Right atrium auricular region (tissue), 2 donors: ENCODE measurements around the gene QPCT. TPM values are rescaled to one million over a fixed set of nuclear protein-coding genes. Genes with fewer than 3 reads are reported as not detected.

Source experiments
- DNase-seq: peaks from one replicate; pipeline ENCODE4 v3.0.0-alpha.2; 2019; ENCODE audit warnings: low spot score
- H3K27ac ChIP-seq, 2 donors: fragments of 200-600 bp; sonication (generic); 1 replicate in 1 of 2; 2 replicates in 1 of 2; pipeline ENCODE4 v1.5.1; 2016 to 2019
- H3K27me3 ChIP-seq, 2 donors: fragments of 200-600 bp; sonication (generic); one replicate each; pipeline versions ENCODE4 v1.5.1 to v1.6.0; 2017 to 2019
- H3K36me3 ChIP-seq: fragments of 200-600 bp; sonication (generic); one replicate; pipeline ENCODE4 v1.5.1; 2016
- H3K4me1 ChIP-seq, 2 donors: fragments of 200-600 bp; sonication (generic); one replicate each; pipeline versions ENCODE4 v1.5.1 to v1.6.0; 2017 to 2019
- H3K4me3 ChIP-seq, 2 donors: fragments of 200-600 bp; sonication (generic); 1 replicate in 1 of 2; 2 replicates in 1 of 2; pipeline ENCODE4 v1.5.1; 2017 to 2019; ENCODE audit warnings: mild to moderate bottlenecking in 1 of 2, moderate library complexity in 1 of 2
- H3K9me3 ChIP-seq, 2 donors: fragments of 200-600 bp; sonication (generic); one replicate each; pipeline ENCODE4 v1.5.1; 2019
- CTCF ChIP-seq, 2 donors: fragments of 200-600 bp; sonication (generic); IDR thresholded peaks; one replicate each; pipeline ENCODE4 v1.5.1; 2019; ENCODE audit warnings: antibody characterized with exemption in 2 of 2
- total RNA-seq, 2 donors: library from RNA; depleted of rRNA; stranded (reverse); fragments of >200 nt; gene quantifications; one replicate each; pipeline ENCODE4 v1.1.0, GENCODE V29; 2016

The QPCT gene
- total RNA-seq, 2 donors from 2014 or later, result 1.1 to 10.1 TPM

GRCh38 chr2:37317746-37318145 is 26.7 kb upstream of the QPCT start:
- no peak overlapping the region for H3K4me3 ChIP-seq
- no peaks in the 10 kb centered on the region for H3K36me3 ChIP-seq
- no peak overlapping the region for H3K27ac ChIP-seq
- no peaks in the 10 kb centered on the region for H3K27me3 ChIP-seq
- DNase-seq, result no peak
- peaks cover 0 to 38% of the 10 kb centered on the region in 2 donors for H3K4me1 ChIP-seq
- no peaks in the 10 kb centered on the region for H3K9me3 ChIP-seq
- TF ChIP-seq CTCF (IDR thresholded peaks at IDR 0.05), result no peak

- Histone ChIP-seq H3K27me3 (no peaks in the 10 kb centered on the region), H3K27ac (no peak overlapping the region), H3K36me3 (no peaks in the 10 kb centered on the region), H3K4me3 (no peak overlapping the region), H3K4me1 (peaks cover 0 to 45% of the 10 kb centered on the region in 2 donors), H3K9me3 (no peaks in the 10 kb centered on the region)
- DNase-seq, result no peak
- no peak for TF ChIP-seq CTCF (IDR thresholded peaks at IDR 0.05)
Observed at GRCh38 chr2:37318401-37318800, 26.0 kb upstream of the QPCT start.

GRCh38 chr2:37319754-37320609 is 24.4 kb upstream of the QPCT start:
- Histone ChIP-seq H3K4me3 (no peak overlapping the region), H3K27ac (no peak overlapping the region), H3K4me1 (peaks cover 0 to 46% of the 10 kb centered on the region in 2 donors), H3K36me3 (no peaks in the 10 kb centered on the region), H3K9me3 (no peaks in the 10 kb centered on the region), H3K27me3 (no peaks in the 10 kb centered on the region)
- TF ChIP-seq CTCF (IDR thresholded peaks at IDR 0.05), result no peak
- DNase-seq, result no peak

- Histone ChIP-seq H3K4me3 (no peak overlapping the region), H3K27me3 (no peaks in the 10 kb centered on the region), H3K9me3 (no peaks in the 10 kb centered on the region), H3K36me3 (no peaks in the 10 kb centered on the region), H3K4me1 (peaks cover 0 to 39% of the 10 kb centered on the region in 2 donors), H3K27ac (no peak overlapping the region)
- TF ChIP-seq CTCF (IDR thresholded peaks at IDR 0.05), result no peak
- DNase-seq, result no peak
Observed at GRCh38 chr2:37321029-37321682, 23.3 kb upstream of the QPCT start.

GRCh38 chr2:37322368-37322767 is 22.1 kb upstream of the QPCT start:
- DNase-seq, result no peak
- no peak overlapping the region for H3K4me3 ChIP-seq
- H3K27me3 ChIP-seq, result no peaks in the 10 kb centered on the region
- H3K4me1 ChIP-seq, result peaks cover 0 to 39% of the 10 kb centered on the region in 2 donors
- H3K36me3 ChIP-seq, result no peaks in the 10 kb centered on the region
- TF ChIP-seq CTCF (IDR thresholded peaks at IDR 0.05), result no peak
- no peaks in the 10 kb centered on the region for H3K9me3 ChIP-seq
- H3K27ac ChIP-seq, result no peak overlapping the region
